ENCODE results near the gene SYT8. TPM values are rescaled to one million over a fixed set of nuclear protein-coding genes. Genes with fewer than 3 reads are reported as not detected.

Gene SYT8
- total RNA-seq, 4 donors from 2014 or later = not detected

DNA sequence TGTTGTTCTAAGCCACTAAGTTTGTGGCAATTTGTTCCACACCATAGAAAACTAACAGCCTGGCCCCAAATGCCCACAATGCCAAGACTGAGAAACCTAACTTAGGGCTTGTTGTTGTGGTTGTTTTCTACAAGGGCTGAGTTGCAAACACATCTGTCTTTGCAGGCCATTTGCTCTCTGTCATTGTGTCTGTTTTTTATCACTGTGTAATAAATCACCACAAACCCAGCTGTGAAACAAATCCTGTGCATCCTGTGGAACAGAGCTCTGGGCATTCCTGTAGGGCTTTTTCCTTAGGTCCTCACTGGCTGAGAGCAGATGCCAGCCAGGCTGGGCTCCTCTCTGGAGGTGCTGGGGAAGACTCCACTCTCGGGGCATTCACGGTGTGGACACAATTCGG is 15.7 kb upstream of the SYT8 start:
- H3K27ac ChIP-seq = no peak overlapping the region
- no peaks in the 10 kb centered on the region for H3K27me3 ChIP-seq
- WGBS, 2 donors = 94 to 100% methylated on average over 1 to 3 of the region's 3 CpGs

DNA sequence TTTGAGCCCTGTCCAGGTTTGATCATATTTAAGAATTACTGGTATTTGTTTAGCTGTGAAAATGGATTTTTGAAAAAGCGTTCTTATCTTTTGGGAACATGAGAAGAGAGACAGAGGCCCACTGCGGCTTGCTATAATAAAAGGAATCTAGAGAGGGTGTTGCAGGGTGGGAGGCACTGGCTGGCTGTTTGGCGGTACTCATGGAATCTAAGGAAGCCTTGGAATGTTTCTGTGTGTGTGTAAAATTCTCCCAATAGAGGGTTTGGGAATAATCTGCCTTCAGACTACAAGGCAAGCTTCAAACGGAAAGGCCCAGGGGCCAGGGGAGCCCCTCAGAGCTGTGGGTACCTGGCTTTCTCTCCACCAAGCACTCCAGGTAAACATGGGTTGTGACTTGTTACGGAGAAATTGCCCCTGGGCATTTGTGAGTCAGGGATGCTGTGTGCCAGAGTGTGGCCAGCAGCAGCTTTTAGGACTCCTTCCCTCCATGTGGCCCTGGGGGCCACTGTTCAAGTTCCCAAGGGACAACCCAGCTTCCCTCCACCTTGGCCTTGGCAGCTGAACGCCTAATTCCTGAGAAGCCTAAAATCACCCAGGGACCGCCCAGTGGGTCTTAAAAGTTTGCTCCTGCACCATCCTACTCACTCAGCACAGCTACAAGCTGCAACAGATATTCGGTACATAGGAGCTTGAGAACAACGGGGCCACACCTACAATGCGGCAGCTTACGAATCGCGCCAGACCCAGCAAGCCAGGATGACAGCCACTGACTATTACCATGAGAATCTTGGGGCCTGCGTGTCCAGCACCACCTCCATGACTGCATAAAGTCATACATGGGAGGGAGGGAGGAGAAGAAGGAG is 14.1 kb upstream of the SYT8 start:
- 81 to 82% methylated on average over 12 to 14 of the region's 14 CpGs for WGBS, 2 donors
- Histone ChIP-seq H3K27me3 (no peaks in the 10 kb centered on the region), H3K4me3 (replicated peaks in 1 of 3) (no peak overlapping the region), H3K27ac (no peak overlapping the region), H3K36me3 (no peaks in the 10 kb centered on the region), H3K4me1 (no peaks in the 10 kb centered on the region), H3K9me3 (no peaks in the 10 kb centered on the region)
- intact Hi-C loops (cut with DNase I) = no loop called here
- no peak for DNase-seq
- TF ChIP-seq POLR2A (IDR thresholded peaks at IDR 0.05) = no peak
- TF ChIP-seq, protein P1, sequence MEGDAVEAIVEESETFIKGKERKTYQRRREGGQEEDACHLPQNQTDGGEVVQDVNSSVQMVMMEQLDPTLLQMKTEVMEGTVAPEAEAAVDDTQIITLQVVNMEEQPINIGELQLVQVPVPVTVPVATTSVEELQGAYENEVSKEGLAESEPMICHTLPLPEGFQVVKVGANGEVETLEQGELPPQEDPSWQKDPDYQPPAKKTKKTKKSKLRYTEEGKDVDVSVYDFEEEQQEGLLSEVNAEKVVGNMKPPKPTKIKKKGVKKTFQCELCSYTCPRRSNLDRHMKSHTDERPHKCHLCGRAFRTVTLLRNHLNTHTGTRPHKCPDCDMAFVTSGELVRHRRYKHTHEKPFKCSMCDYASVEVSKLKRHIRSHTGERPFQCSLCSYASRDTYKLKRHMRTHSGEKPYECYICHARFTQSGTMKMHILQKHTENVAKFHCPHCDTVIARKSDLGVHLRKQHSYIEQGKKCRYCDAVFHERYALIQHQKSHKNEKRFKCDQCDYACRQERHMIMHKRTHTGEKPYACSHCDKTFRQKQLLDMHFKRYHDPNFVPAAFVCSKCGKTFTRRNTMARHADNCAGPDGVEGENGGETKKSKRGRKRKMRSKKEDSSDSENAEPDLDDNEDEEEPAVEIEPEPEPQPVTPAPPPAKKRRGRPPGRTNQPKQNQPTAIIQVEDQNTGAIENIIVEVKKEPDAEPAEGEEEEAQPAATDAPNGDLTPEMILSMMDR (IDR thresholded peaks at IDR 0.05) = no peak

More for the DNA sequence above, 15.7 kb upstream of the SYT8 start:
- TF ChIP-seq, protein P1 (IDR thresholded peaks at IDR 0.05) = no peak
- TF ChIP-seq POLR2A (IDR thresholded peaks at IDR 0.05) = no peak
- no peak for DNase-seq
- no peaks in the 10 kb centered on the region for H3K36me3 ChIP-seq
- no peaks in the 10 kb centered on the region for H3K4me1 ChIP-seq
- intact Hi-C loops (cut with DNase I) = no loop called here
- no peaks in the 10 kb centered on the region for H3K9me3 ChIP-seq
- no peak overlapping the region for H3K4me3 ChIP-seq (replicated peaks in 1 of 3)

DNA sequence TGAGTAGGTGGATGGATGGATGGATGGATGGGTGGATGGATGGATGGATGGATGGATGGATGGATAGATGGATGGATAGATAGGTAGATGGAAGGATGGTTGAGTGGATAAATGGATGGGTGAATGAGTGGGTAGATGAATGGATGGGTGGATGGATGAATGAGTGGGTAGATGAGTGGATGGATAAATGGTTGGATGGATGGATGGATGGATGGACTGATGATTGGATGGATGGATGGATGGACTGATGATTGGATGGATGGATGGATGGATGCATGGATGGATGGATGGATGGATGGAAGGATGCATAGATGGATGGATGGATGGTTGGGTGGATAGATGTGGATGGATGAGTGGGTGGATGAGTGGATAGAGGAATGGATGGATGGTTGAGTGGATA is 13.2 kb upstream of the SYT8 start:
- H3K27ac ChIP-seq = no peak overlapping the region
- no peak overlapping the region for H3K4me3 ChIP-seq (replicated peaks in 1 of 3)
- no peaks in the 10 kb centered on the region for H3K36me3 ChIP-seq
- no peak for DNase-seq
- H3K4me1 ChIP-seq = peaks cover 0 to under 1% of the 10 kb centered on the region in 2 donors
- H3K9me3 ChIP-seq = no peaks in the 10 kb centered on the region
- H3K27me3 ChIP-seq = no peaks in the 10 kb centered on the region
- intact Hi-C loops (cut with DNase I) = no loop called here
- no peak for TF ChIP-seq POLR2A (IDR thresholded peaks at IDR 0.05)
- TF ChIP-seq, protein P1 (IDR thresholded peaks at IDR 0.05) = no peak

DNA sequence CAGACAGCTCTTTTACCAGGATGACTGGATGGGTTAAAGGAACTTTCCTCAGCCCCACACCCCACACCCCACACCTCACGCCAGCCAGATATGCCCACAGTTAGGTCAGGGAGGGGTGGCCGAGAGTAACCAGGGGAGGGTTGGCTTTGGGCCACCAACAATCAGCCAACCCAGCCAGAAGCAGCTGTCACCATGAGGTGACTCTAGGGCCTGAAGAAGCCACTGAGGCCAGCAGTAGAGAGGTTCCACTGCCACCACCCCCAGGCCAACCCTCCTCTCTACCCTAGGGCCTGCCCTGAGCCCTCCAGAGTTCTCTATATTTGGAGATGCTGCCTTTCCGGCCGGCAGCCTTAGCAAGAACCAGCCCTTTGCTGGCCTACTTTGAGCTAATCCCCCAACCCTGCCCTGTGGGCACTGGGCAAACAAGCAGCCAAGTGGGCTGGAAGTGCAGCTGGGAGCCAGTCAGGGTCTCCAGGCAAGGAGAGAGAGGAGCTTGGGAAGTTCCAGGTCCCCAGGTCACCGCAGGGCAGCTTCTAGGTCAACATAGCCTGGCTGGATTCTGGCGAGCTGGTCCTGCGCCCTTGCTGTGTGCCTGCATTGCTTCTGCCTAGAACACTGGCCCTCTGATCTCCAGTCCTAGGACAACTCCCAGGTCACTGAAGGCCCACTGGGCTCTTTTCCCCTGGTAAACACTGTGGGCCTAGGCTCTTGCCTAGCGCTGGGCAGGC is 12.0 kb upstream of the SYT8 start:
- no peak overlapping the region for H3K4me3 ChIP-seq (replicated peaks in 1 of 3)
- TF ChIP-seq POLR2A (IDR thresholded peaks at IDR 0.05) = no peak
- TF ChIP-seq, protein P1 (IDR thresholded peaks at IDR 0.05) = no peak
- 83 to 93% methylated on average over 5 to 6 of the region's 8 CpGs for WGBS, 2 donors
- no peak overlapping the region for H3K27ac ChIP-seq
- no peaks in the 10 kb centered on the region for H3K36me3 ChIP-seq
- no peaks in the 10 kb centered on the region for H3K27me3 ChIP-seq
- H3K9me3 ChIP-seq = no peaks in the 10 kb centered on the region
- intact Hi-C loops (cut with DNase I) = no loop called here
- peaks cover 0 to 10% of the 10 kb centered on the region in 2 donors for H3K4me1 ChIP-seq
- DNase-seq = no peak
